Thyroid gland (tissue), 4 donors: ENCODE results near the gene PTPRN2. TPM values are rescaled to one million over a fixed set of nuclear protein-coding genes. Genes with fewer than 3 reads are reported as not detected.

ENCODE experiments used
- DNase-seq, 2 donors: peaks; one replicate each; pipeline ENCODE4 v3.0.0-alpha.2; 2019
- H3K27ac ChIP-seq, 3 donors: fragments of 200-600 bp; sonication (generic); 1 replicate in 2 of 3; 2 replicates in 1 of 3; pipeline ENCODE4 v1.5.1; 2016 to 2019; ENCODE audit warnings: mild to moderate bottlenecking in 1 of 3, moderate library complexity in 1 of 3
- H3K27me3 ChIP-seq: fragments of 200-600 bp; sonication (generic); one replicate; pipeline ENCODE4 v1.5.1; 2019
- H3K36me3 ChIP-seq, 2 donors: fragments of 200-600 bp; sonication (generic); one replicate each; pipeline ENCODE4 v1.5.1; 2016 to 2019
- H3K4me1 ChIP-seq, 2 donors: fragments of 200-600 bp; sonication (generic); one replicate each; pipeline ENCODE4 v1.5.1; 2017 to 2019
- H3K4me3 ChIP-seq, 3 donors: fragments of 200-600 bp; sonication (generic); replicated peaks in 1 of 3; 1 replicate in 2 of 3; 2 replicates in 1 of 3; pipeline ENCODE4 v1.5.1; 2016; ENCODE audit warnings: mild to moderate bottlenecking in 1 of 3
- H3K9me3 ChIP-seq: fragments of 200-600 bp; sonication (generic); one replicate; pipeline ENCODE4 v1.5.1; 2017
- CTCF ChIP-seq, 6 experiments: fragments of 200-600 bp in 3 of 6; fragments of 450-650 bp in 3 of 6; sonication (generic) in 3 of 6; IDR thresholded peaks; one replicate each; pipeline ENCODE4 v1.5.1; 2016 to 2019; ENCODE audit warnings: antibody characterized with exemption in 6 of 6, mild to moderate bottlenecking in 2 of 6, inconsistent platforms in 1 of 6, moderate library complexity in 1 of 6
- POLR2A ChIP-seq, 2 donors: fragments of 450-650 bp; IDR thresholded peaks; one replicate each; pipeline ENCODE4 v1.6.1; 2017; ENCODE audit warnings: antibody characterized with exemption in 2 of 2, mild to moderate bottlenecking in 2 of 2, moderate library complexity in 1 of 2
- WGBS, 2 donors: methylation state at CpG; one replicate each; pipeline ENCODE4 v1.1.5; 2017; 5-methylcytosine and 5-hydroxymethylcytosine counted together
- intact Hi-C: fragments of 100-400 bp; cut with DNase I; formaldehyde crosslinking; loops from one replicate; pipeline ENCODE4 v1.15.1; 2023
- total RNA-seq, 4 donors: library from RNA; depleted of rRNA; stranded (reverse); fragments of >200 nt; gene quantifications; one replicate each; pipeline ENCODE4 v1.2.3, GENCODE V29; 2016

PTPRN2 gene
- total RNA-seq, 4 donors from 2014 or later: 4.2 to 9.9 (median 7.7) TPM

GRCh38 chr7:157840914-157841772 is 746.5 kb downstream of the PTPRN2 start:
- no peak overlapping the region for H3K27ac ChIP-seq
- TF ChIP-seq POLR2A (IDR thresholded peaks at IDR 0.05): no peak
- TF ChIP-seq CTCF (IDR thresholded peaks at IDR 0.05): no peak
- H3K9me3 ChIP-seq: no peaks in the 10 kb centered on the region
- no peaks in the 10 kb centered on the region for H3K27me3 ChIP-seq
- intact Hi-C loops: no loop called here
- no peak for DNase-seq
- WGBS, 2 donors: 53 to 55% methylated on average over 23 to 25 of the region's 25 CpGs
- no peak overlapping the region for H3K4me3 ChIP-seq
- H3K36me3 ChIP-seq: no peaks in the 10 kb centered on the region
- no peaks in the 10 kb centered on the region for H3K4me1 ChIP-seq

GRCh38 chr7:157840174-157840913 is 747.3 kb downstream of the PTPRN2 start:
- H3K9me3 ChIP-seq: no peaks in the 10 kb centered on the region
- intact Hi-C loops: no loop called here

GRCh38 chr7:157839672-157840167 is 747.9 kb downstream of the PTPRN2 start:
- TF ChIP-seq POLR2A (IDR thresholded peaks at IDR 0.05): no peak
- TF ChIP-seq CTCF (IDR thresholded peaks at IDR 0.05): no peak
- Histone ChIP-seq H3K27ac (no peak overlapping the region), H3K27me3 (no peaks in the 10 kb centered on the region), H3K9me3 (no peaks in the 10 kb centered on the region), H3K36me3 (no peaks in the 10 kb centered on the region), H3K4me3 (no peak overlapping the region), H3K4me1 (no peaks in the 10 kb centered on the region)
- WGBS, 2 donors: 91 to 95% methylated on average over 9 of the region's 9 CpGs
- DNase-seq: no peak
- intact Hi-C loops: no loop called here

More at GRCh38 chr7:157840174-157840913, 747.3 kb downstream of the PTPRN2 start:
- TF ChIP-seq CTCF (IDR thresholded peaks at IDR 0.05) (no peak), POLR2A (IDR thresholded peaks at IDR 0.05) (no peak)
- Histone ChIP-seq H3K27ac (no peak overlapping the region), H3K4me3 (no peak overlapping the region), H3K4me1 (no peaks in the 10 kb centered on the region), H3K36me3 (no peaks in the 10 kb centered on the region), H3K27me3 (no peaks in the 10 kb centered on the region)
- DNase-seq: no peak
- WGBS, 2 donors: 90 to 94% methylated on average over 33 to 34 of the region's 36 CpGs

- no peaks in the 10 kb centered on the region for H3K36me3 ChIP-seq
- intact Hi-C loops: no loop called here
Measured at GRCh38 chr7:157839226-157839625, 748.4 kb downstream of the PTPRN2 start.

More at GRCh38 chr7:157839226-157839625, 748.4 kb downstream of the PTPRN2 start:
- no peaks in the 10 kb centered on the region for H3K9me3 ChIP-seq
- no peak overlapping the region for H3K4me3 ChIP-seq
- no peak overlapping the region for H3K27ac ChIP-seq
- 83 to 98% methylated on average over 2 of the region's 2 CpGs for WGBS, 2 donors
- TF ChIP-seq POLR2A (IDR thresholded peaks at IDR 0.05) (no peak), CTCF (IDR thresholded peaks at IDR 0.05) (no peak)
- no peak for DNase-seq
- H3K27me3 ChIP-seq: no peaks in the 10 kb centered on the region
- H3K4me1 ChIP-seq: no peaks in the 10 kb centered on the region
